GM19328 (cell line): ENCODE measurements around the gene H2AZ2.
"Not testable (repeated sequence)": the region's sequence is repeated elsewhere in the genome, so short reads cannot be mapped to it uniquely, and the experiment has no call there.

Experiments
- ATAC-seq: cut with Tn5 transposase; IDR thresholded peaks from one replicate; pipeline ENCODE4 v1.9.1; 2021; ENCODE audit warnings: mild to moderate bottlenecking, moderate library complexity; ENCODE audit not compliant: unreplicated experiment

The H2AZ2 gene

DNA sequence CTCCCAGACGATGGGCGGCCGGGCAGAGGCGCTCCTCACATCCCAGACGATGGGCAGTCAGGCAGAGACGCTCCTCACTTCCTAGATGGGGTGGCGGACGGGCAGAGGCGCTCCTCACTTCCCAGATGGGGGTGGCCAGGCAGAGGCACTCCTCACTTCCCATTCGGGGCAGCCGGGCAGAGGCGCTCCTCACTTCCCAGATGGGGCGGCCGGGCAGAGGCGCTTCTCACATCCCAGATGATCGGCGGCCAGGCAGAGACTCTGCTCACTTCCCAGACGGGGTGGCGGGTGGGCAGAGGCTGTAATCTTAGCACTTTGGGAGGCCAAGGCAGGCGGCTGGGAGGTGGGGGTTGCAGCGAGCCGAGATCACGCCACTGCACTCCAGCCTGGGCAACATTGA lies 24.0 kb upstream of the H2AZ2 start:
- ATAC-seq: not testable (repeated sequence)

DNA sequence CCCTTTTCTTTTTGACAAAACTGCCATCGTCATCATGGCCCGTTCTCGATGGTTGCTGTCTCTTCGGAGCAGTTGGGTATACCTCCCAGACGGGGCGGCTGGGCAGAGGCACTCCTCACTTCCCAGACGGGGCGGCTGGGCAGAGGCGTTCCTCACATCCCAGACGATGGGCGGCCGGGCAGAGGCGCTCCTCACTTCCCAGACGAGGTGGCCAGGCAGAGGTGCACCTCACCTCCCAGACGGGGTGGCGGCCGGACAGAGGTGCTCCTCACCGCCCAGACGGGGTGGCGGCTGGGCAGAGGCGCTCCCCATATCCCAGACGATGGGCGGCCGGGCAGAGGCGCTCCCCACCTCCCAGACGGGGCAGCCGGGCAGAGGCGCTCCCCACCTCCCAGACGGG lies 22.9 kb upstream of the H2AZ2 start:
- not testable (repeated sequence) for ATAC-seq

DNA sequence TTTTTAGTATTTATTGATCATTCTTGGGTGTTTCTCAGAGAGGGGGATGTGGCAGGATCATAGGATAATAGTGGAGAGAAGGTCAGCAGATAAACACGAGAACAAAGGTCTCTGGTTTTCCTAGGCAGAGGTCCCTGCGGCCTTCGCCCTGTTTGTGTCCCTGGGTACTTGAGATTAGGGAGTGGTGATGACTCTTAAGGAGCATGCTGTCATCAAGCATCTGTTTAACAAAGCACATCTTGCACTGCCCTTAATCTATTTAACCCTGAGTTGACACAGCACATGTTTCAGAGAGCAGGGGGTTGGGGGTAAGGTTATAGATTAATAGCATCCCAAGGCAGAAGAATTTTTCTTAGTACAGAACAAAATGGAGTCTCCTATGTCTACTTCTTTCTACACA lies 22.4 kb upstream of the H2AZ2 start:
- ATAC-seq: not testable (repeated sequence)

DNA sequence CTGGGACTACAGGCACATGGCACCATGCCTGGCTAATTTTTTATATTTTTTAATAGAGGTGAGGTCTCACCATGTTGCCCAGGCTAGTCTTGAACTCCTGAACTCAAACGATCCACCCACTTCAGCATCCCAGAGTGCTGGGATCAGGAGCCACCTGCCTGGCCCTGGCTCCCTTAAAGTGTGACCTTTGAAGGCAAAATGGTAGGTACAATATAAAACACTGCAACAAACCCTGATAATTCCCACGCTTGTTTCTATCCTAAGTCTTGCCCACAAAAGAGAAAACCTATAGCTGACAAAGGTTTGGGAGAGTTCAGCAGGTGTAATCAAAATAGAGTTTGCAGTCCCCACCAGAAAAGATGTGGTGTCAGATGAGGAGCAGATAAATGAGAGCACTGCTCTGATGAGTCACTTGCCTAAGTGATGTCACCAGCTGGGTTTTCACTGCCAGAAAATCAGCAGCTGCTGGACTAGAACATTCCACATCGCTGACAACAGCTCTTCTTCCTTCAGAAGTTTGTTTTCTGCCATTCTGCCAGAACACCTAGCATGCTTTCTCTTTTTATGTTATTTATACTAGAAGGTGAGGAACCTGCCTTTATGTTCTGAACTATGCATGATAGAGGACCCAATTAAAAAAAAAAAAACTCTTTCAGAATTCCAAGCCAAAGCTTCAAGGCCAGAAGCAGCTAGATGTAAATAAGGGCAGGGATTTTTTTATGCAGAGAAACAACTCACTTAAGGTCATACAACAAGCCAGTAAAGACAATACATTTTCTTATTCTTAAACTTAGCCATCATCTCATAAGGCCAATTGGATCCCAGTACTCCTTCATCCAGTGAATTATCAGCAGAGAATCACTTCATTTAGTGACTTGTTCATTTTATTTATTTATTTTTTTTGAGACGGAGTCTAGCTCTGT lies 19.4 kb upstream of the H2AZ2 start:
- ATAC-seq: no peak

DNA sequence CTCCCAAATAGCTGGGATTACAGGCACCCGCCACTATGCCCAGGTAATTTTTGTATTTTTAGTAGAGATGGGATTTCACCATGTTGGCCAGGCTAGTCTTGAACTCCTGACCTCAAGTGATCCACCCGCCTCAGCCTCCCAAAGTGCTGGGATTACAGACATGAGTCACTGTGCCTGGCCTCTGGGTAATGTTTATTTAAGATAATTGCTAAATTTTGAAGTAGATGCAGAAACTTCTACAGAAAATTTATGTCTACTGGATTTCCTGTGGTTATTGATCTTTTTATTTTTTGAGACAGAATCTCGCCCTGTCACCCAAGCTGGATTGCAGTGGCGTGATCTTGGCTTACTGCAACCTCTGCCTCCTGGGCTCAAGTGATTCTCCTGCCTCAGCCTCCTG lies 14.1 kb upstream of the H2AZ2 start:
- ATAC-seq: not testable (repeated sequence)

DNA sequence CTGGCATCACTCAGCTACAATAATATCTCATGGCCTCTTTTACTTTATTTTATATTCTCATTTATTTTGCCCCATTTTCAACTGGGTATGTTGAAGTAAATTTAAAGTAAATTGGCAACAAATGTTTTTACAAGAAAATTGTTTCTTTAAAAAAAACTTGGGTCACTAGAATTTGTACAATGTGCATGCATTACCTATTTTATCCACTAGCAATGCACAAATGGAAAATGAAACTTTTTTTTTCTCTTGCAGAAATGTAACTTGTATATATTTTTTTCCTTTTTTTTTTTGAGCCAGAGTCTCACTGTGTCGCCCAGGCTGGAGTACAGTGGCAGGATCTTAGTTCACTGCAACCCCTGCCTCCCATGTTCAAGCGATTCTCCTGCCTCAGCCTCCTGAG lies 10.3 kb upstream of the H2AZ2 start:
- no peak for ATAC-seq

DNA sequence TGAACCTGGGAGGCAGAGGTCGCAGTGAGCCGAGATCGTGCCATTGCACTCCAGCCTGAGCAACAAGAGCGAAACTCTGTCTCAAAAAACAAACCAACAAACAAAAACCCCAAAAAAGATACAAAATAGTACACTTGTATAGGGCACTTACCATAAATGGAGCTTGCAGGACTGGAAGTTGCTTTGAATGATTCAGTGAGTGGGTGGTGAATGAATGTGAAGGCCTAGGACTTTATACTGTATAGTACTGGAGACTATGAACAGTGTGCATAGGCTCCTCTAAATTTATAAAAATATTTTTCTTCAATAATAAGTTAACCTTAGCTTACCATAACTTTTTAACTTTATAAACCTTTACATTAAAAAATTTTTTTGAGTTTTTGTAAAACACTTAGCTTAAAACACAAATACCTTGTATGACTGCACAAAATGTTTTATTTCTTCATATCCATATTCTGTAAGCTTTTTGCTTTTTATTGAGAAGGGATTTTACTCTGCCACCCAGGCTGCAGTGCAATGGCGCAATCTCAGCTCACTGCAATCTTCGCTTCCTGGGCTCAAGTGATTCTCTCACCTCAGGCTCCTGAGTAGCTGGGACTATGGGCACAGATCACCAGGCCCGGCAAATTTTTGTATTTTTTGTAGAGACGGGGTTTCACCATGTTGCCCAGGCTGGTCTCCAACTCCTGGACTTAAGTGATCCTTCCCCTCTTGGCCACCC lies 6.9 kb upstream of the H2AZ2 start:
- ATAC-seq: no peak

DNA sequence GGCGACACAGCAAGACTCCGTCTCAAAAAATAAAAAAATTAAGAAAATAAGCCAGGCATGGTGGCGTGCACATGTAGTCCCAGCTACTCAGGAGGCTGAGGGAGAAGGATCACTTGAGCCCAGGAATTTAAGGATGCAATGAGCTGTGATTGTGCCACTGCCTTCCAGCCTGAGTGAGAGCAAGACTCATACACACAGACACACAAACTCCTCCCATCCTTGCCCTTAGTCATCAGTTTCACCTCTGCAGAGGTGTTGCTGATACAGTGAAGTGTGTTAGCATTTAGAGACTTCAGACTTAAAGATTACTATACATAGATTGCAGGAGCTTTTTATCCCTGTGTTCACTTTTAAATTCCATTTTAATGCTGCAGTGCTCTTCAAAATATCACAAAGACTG lies 5.5 kb upstream of the H2AZ2 start:
- ATAC-seq: no peak

DNA sequence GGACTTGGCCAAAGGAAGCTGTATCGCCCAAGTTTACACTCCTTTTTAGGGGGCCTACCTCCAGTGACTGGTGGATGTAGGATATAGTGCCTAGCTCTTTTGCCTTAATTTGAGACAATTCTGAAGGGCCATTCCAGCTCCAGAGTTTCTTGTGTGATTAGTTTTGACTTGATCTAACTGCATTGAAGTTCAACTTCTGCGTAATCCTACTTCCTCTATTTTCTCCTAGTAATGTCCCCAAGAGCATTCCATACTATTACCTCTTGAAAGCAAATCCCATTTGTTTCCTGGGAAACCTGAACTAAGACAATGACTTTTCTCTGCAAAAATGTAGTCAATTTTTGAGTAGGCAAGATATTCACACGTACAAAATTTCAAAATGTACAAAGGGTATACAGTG lies 4.7 kb upstream of the H2AZ2 start:
- ATAC-seq: no peak

DNA sequence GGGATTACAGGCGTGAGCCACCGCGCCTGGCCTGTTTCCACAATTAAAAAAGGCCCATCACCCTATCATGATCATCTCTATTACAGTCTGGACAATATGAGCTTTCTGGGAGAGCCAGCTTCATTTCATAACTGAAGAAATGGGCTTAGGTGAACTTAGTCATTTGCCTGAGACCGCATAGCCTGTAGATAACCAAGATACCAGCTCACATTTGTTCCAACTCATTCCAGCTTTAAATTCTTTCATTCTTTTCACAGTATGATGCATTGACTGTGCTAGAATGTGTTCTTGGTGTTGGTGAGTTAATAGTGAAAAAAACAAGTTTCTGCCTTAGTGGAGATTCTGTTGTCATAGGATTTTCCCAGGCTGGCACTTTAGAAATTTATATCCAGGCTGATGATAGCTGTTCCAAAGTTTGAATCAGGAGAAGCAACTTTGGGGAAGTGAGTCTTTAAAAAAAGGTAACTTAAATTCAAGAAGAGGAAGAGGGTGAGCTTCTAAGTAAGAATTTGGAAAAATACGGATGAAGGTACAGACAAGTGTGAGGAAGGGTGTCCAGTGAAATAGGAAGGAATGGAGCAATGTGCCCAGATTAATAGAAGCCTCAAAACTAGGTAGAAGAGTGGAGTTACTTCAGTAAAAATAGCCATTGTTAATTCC lies 2.1 kb upstream of the H2AZ2 start:
- no peak for ATAC-seq

DNA sequence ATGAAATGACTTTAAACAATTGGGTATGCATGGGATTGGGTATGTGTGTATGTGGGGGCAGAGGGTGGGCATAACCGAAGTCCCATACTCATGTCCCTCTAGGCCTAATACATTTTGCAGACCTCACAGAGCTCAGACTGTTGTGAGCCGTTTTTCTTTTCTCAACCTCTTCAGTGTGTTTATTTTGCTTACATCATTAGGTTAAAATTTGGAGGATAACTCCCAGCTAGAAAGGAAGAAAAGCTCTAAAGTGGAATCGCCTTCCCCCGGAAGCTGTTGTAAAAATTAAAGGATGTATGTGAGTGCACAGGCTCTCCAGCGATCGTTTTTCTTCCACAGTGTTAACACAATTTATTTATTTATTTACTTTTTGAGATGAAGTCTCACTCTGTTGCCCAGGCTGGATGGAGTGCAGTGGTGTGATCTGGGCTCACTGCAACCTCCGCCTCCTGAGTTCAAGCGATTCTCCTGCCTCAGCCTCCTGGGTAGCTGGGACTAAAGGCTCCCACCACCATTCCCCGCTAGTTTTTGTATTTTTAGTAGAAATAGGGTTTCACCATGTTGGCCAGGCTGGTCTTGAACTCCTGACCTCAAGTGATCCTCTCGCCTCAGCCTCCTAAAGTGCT lies 1.5 kb upstream of the H2AZ2 start:
- no peak for ATAC-seq

DNA sequence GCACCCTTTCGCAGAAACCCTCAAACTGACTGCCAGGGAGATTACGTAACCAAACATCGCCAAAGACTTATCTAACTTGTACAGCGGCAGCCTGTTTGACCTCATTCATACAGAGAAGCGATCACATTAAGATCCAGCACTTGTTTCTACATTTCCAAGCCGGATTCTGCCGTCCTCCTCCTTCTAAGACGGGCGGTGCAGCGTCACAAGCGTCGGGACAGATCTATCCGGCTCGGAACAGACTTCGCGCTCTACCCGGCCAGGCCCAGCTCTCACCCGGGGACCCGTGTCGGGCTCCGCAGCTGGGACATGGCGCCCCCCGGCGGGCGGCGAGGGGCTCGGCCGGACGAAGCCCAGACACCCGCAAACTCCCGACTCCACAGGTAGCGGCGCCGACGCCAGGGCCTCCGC lies 373 bp downstream of the H2AZ2 start:
- peak; percentile 59 for ATAC-seq

DNA sequence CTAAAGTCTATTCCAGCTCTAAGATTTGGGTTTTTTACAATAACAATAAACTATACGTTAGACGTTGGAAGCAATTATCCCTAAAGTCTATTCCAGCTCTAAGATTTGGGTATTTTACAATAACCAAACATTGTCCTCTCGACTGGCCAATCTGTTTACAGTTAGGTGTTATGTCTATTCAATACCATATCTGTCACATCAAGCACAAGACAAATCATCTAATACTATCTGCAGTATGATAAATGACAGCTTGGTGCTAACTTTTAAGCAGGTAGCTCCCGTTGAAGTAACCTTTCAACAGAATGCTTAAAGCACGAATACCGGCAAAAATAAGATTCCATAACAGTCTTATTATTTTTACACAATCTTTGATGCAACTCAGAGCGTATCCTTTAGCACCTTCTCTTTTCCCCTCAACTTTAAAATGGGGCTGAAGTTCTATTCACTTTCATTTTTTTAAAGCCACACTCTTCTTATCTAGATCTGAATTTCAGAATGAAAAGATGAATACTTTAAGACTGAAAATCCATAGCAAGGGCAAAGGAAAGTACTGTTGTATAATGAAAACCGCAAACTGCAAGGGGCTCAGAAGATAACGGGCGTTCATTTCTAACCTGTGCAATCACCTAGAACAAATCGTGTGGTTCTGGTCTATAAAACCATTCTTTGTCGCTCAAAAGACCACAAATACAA lies 925 bp downstream of the H2AZ2 start:
- ATAC-seq: no peak

DNA sequence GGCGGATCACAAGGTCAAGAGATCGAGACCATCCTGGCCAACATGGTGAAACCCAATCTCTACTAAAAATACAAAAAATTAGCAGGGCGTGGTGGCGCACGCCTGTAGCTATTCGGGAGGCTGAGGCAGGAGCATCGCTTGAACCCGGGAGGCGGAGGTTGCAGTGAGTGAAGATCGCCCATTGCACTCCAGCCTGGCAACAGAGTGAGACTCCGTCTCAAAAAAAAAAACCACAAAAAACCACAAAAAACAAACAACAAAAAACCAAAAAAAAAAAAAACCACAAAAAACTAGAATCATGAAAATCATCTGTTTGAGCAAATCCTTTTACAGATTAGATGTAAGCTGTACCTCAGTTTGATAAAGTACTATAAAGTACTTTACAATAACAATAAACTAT lies 1.5 kb downstream of the H2AZ2 start:
- not testable (repeated sequence) for ATAC-seq

DNA sequence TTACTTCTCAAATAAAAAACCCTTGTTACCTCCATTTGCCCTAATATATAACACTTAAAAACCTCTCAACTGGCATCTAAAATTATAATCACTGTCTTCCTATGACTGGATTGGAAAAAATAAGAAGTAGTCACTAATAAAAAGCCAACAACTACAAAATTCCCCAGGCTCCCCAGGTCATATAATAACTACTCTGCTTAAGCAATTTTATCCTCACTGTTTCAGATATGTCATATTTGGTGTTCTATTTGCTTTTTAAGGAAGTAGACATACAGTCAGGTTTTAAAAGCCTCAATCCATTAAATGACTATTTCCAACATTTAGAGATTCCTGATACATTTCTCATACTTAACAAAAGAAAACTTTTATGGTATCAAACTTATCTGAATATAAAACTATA lies 2.4 kb downstream of the H2AZ2 start:
- no peak for ATAC-seq

DNA sequence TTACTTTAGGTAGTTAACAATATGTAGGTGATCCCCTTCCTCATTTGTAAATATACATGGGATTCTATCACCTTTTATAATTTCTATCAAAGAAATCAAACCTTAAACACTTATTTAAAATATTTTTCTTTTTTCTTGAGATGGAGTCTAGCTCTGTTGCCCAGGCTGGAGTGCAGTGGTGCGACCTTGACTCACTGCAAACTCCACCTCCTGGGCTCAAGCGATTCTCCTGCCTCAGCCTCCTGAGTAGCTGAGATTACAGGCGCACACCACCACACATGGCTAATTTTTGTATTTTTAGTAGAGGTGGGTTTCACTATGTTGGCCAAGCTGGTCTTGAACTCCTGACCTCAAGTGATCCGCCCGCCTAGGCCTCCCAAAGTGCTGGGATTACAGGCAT lies 4.4 kb downstream of the H2AZ2 start:
- not testable (repeated sequence) for ATAC-seq

DNA sequence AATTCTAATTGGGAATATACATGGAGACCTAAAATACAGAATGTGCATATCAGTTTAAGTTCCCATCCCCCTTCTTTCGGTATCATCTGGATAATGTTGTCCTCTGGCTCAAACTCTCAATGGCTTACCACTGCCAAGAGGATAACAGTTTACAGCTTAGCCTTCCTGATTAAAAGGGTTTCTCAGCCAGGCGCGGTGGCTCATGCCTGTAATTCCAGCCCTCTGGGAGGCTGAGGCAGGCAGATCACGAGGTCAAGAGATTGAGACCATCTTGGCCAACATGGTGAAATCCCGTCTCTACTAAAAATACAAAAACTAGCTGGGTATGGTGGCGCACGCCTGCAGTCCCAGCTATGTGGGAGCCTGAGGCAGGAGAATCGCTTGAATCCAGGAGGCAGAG lies 5.2 kb downstream of the H2AZ2 start:
- ATAC-seq: not testable (repeated sequence)

DNA sequence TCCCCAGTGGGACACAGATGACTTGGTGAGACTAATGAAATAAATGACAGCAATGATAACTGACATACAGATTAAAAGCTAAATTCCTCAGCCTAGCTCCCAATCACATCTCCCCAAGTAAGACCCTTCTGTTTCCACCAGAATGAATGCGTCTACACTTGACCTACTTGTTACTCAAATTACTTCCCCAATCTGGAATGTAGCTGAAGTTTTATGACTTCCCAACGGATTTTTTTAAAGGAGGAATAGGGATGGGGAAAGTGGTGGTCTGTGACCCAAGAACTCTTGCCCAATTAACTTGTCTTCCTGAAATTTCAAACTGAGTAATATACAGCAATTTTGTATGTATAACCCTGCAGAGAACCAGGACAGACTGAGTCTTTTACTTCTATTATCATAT lies 9.1 kb downstream of the H2AZ2 start:
- no peak for ATAC-seq

DNA sequence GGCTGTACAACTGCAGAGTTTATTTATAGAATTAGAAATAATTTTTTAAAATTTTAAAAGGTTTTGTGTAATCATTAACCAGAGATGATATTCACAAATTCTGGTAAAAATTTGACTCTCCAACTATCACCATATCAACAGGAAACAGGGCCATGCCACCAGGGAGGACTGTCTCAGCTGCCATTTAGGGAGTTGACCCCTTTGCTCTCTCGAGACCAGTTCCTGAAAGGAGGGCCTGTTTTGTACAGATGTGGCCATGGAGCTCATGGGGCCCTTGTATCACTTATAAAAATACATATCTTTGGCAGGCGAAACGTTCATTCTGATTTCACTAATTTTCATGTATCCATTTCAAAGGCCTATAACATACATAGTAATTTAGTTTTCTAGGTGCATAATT lies 20.3 kb downstream of the H2AZ2 start:
- no peak for ATAC-seq

DNA sequence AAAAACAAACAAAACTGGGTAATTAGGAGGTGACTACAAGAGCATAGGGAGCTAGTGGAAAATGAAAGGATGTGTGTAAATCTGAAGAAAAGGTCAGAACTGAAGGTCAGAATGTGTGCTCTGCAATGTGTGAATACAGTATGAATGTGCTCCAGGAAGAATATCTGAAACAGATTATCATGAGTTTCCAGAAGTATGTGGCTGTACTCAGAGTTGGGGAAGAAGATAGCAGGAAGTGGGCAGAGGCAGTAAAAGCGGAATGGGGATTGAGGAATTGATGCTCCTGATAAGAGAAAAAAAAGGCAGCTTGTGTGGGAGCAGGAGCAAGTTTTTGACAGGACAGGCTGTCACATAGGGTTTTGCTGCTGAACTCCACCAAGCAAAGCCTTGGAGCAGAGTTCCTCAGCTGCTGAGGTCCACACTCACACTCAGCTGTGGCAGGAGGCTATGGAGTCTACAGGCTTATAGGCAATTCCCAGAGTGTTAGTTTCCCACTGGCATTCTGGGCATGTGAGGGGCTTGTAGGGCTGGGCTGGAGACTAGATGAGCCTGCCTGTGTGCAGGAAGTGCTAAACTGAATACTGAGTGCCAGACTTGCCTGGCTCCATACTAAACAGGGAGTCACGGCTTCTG lies 22.9 kb downstream of the H2AZ2 start:
- ATAC-seq: no peak
